ENCODE measurements around the gene CSNK2A3. TPM values are rescaled to one million over a fixed set of nuclear protein-coding genes. Genes with fewer than 3 reads are reported as not detected.
"Not testable (repeated sequence)": the region's sequence is repeated elsewhere in the genome, so short reads cannot be mapped to it uniquely, and the experiment has no call there.

The CSNK2A3 gene
- total and polyA plus RNA-seq, 9 donors, result 0.73 to 2.6 (median 1.4) TPM

DNA sequence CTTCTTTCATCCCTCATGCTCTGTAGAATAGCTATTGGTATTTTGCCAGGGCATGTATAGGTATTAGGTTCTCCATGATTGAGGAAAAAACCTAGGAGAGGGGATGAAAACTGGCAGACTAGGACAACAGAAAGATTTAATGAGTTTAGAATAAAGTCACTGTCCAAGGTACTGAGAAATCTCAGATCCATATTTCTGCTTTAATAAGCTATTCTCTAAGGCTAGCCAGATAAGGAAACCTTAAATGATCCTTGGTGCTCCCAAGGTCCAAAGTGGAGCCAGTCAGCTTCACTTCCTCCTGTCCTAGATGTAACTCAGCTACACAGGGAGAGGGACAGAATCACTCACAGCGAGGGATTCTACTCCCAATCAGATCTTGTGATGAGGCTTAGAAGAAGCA is 13.7 kb upstream of the CSNK2A3 start:
- Histone ChIP-seq H3K27ac (ENCODE audit: low read length) (no peak overlapping the region), H3K4me3 (ENCODE audit: low read length) (no peak overlapping the region), H3K9me3 (replicated peaks; ENCODE audit: control insufficient read depth, low read depth, low read length) (no peaks in the 10 kb centered on the region), H3K36me3 (ENCODE audit: control insufficient read depth, insufficient read depth, low read length) (no peaks in the 10 kb centered on the region), H3K27me3 (ENCODE audit: control insufficient read depth, insufficient read depth, low read length) (no peaks in the 10 kb centered on the region), H3K4me1 (ENCODE audit: control insufficient read depth, insufficient read depth, low read length) (peaks cover 5% of the 10 kb centered on the region)
- no CpG with 5 or more reads among the region's 1 CpG for WGBS (ENCODE audit: insufficient coverage)
- DNase-seq, result peak; percentile 45

DNA sequence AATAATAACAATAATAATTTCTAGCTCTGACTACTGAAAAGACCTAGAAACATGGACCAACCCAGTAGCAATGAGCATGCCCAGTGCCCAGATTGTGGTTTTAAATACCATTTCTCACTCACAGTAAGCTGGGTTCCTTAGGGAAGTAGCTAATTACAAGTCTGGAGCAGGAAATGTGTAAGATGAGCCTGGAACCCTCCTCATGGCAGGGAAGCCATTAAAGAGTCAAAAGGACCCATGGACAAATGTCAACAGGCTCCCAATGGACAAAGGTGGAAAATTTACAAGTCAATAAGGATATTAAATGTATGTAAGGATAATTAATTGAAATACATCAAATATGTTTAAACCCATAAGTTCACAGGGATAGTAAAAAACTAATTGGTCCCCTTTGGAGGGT is 10.6 kb upstream of the CSNK2A3 start:
- Histone ChIP-seq H3K4me1 (ENCODE audit: control insufficient read depth, insufficient read depth, low read length) (no peaks in the 10 kb centered on the region), H3K9me3 (replicated peaks; ENCODE audit: control insufficient read depth, low read depth, low read length) (no peaks in the 10 kb centered on the region), H3K27me3 (ENCODE audit: control insufficient read depth, insufficient read depth, low read length) (no peaks in the 10 kb centered on the region), H3K36me3 (ENCODE audit: control insufficient read depth, insufficient read depth, low read length) (no peaks in the 10 kb centered on the region), H3K27ac (ENCODE audit: low read length) (no peak overlapping the region), H3K4me3 (ENCODE audit: low read length) (no peak overlapping the region)
- DNase-seq, result no peak

DNA sequence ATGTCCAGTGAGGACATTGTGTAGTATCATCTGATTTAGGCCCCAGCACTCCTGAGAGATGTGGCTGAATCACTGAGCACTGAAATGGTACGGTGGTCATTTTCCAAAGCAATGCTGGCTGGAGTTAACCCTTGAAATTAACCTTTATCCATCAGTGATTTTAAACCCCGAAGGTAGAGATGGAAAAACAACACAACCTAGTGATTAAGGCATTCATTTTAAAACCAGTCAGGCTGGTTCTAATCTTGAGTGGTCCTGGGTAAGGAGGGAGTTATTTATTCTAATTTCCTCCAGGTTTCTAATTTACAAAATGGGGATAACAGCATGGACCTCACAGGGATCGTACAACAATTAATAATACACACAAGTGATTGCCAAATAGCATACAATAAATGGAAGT is 6.6 kb upstream of the CSNK2A3 start:
- Histone ChIP-seq H3K4me1 (ENCODE audit: control insufficient read depth, insufficient read depth, low read length) (no peaks in the 10 kb centered on the region), H3K9me3 (replicated peaks; ENCODE audit: control insufficient read depth, low read depth, low read length) (no peaks in the 10 kb centered on the region), H3K27me3 (ENCODE audit: control insufficient read depth, insufficient read depth, low read length) (no peaks in the 10 kb centered on the region), H3K36me3 (ENCODE audit: control insufficient read depth, insufficient read depth, low read length) (no peaks in the 10 kb centered on the region), H3K4me3 (ENCODE audit: low read length) (no peak overlapping the region), H3K27ac (ENCODE audit: low read length) (no peak overlapping the region)
- DNase-seq, result no peak
- WGBS (ENCODE audit: insufficient coverage), result 40% methylated on average over 1 of the region's 3 CpGs

DNA sequence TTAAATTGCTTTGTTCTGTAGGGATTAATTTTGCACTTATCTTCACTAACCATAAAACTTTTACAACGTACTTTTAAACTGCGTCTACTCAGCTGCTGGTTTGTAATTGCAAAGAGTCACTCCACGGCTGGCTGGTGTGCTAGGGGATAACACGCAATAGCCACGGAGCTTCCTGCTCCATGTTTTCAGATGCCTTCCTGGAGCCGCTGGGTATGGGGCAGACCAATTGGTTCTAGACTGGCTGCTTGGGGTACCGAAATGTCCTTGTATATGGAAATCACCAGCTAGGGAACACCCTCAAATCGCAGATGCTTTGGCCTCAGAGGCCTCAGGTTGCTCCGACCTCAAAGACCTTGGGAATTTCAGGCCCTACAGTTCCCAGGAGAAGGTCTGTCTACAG is 3.8 kb upstream of the CSNK2A3 start:
- no peaks in the 10 kb centered on the region for H3K9me3 ChIP-seq (replicated peaks; ENCODE audit: control insufficient read depth, low read depth, low read length)
- 88% methylated on average over 8 of the region's 9 CpGs for WGBS (ENCODE audit: insufficient coverage)
- H3K4me1 ChIP-seq (ENCODE audit: control insufficient read depth, insufficient read depth, low read length), result no peaks in the 10 kb centered on the region
- no peak overlapping the region for H3K27ac ChIP-seq (ENCODE audit: low read length)
- H3K36me3 ChIP-seq (ENCODE audit: control insufficient read depth, insufficient read depth, low read length), result no peaks in the 10 kb centered on the region
- no peak overlapping the region for H3K4me3 ChIP-seq (ENCODE audit: low read length)
- no peaks in the 10 kb centered on the region for H3K27me3 ChIP-seq (ENCODE audit: control insufficient read depth, insufficient read depth, low read length)
- DNase-seq, result no peak

DNA sequence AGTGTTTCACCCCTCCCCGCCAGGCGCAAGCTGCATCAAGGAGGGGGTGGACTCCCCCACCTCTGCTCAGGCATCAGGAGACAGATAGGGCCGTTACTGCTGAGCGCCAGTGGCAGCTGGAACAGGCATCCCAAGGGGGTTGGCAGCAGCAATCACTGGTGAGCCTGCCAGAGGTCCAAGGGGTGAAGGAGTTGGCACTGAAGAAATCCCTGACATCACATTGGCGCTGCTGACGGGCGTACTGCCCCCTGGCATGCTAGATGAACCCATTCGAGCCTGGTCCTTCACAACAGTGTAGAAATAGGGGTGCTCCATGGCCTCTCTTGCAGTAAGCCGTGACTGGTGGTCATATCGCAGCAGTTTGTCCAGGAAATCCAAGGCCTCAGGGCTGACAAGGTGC is 1.2 kb downstream of the CSNK2A3 start:
- H3K4me3 ChIP-seq (ENCODE audit: low read length); H3K27ac ChIP-seq (ENCODE audit: low read length); DNase-seq; H3K36me3 ChIP-seq (ENCODE audit: control insufficient read depth, insufficient read depth, low read length); H3K27me3 ChIP-seq (ENCODE audit: control insufficient read depth, insufficient read depth, low read length); H3K9me3 ChIP-seq (replicated peaks; ENCODE audit: control insufficient read depth, low read depth, low read length): not testable (repeated sequence)
- WGBS (ENCODE audit: insufficient coverage), result 66% methylated on average over 6 of the region's 10 CpGs
- peaks cover 41% of the 10 kb centered on the region for H3K4me1 ChIP-seq (ENCODE audit: control insufficient read depth, insufficient read depth, low read length)

DNA sequence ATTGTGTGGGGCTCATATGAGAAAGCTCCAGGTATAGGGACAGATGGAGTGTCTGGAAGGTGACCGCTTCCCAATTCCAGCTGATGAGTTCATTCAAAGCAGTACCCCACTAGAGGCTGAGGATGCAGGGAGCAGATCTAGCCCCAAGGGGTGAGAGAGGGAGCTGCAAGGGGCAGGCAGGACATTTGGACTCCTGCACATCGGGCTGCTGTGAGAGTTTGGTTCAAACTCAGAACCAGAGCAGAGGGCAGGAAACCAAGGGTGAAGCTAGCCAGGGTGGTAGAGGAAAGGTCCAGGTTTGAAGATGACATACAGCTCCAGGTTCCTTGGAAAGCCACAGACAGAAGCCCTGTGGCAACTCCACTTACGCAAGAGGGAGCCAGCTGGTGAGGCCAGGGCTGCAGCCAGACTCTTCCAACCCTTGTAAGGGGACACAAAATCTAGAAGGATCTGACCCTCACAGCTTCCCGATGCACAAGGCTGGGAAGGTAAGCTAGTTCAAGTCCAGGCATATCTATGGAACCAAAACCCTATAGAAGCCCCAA is 1.9 kb downstream of the CSNK2A3 start:
- 84% methylated on average over 3 of the region's 4 CpGs for WGBS (ENCODE audit: insufficient coverage)
- Histone ChIP-seq H3K36me3 (ENCODE audit: control insufficient read depth, insufficient read depth, low read length) (no peaks in the 10 kb centered on the region), H3K4me1 (ENCODE audit: control insufficient read depth, insufficient read depth, low read length) (peaks cover 41% of the 10 kb centered on the region), H3K4me3 (ENCODE audit: low read length) (no peak overlapping the region), H3K27ac (ENCODE audit: low read length) (no peak overlapping the region), H3K27me3 (ENCODE audit: control insufficient read depth, insufficient read depth, low read length) (peaks cover 3% of the 10 kb centered on the region), H3K9me3 (replicated peaks; ENCODE audit: control insufficient read depth, low read depth, low read length) (no peaks in the 10 kb centered on the region)
- no peak for DNase-seq

DNA sequence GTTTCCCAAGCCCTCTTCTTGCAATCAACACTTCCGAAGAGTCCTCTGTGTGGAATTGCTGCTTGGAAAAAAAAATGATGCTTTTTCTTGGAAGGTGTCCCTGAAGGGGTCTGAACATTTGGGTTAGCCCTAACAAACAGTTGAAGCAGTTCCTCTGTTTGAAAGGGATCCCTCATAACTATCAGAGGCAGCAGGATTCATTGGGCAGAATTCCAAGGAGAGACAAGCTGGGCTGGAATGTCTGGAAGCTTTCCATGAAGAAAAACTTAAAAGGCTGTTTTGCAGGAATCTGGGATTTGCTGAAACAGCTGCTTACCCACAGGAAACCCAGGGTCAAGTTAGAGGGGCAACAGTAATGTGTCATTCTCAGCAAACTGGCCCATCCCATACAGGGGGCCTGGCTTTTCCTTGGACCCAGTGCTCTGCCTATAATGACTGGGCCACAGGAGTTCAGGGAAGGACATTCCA is 3.1 kb downstream of the CSNK2A3 start:
- no CpG with 5 or more reads among the region's 1 CpG for WGBS (ENCODE audit: insufficient coverage)
- H3K36me3 ChIP-seq (ENCODE audit: control insufficient read depth, insufficient read depth, low read length), result no peaks in the 10 kb centered on the region
- H3K4me3 ChIP-seq (ENCODE audit: low read length), result no peak overlapping the region
- peaks cover 41% of the 10 kb centered on the region for H3K4me1 ChIP-seq (ENCODE audit: control insufficient read depth, insufficient read depth, low read length)
- H3K27ac ChIP-seq (ENCODE audit: low read length), result peak overlapping the region; percentile 71
- DNase-seq, result peak; percentile 95
- peaks cover 3% of the 10 kb centered on the region for H3K27me3 ChIP-seq (ENCODE audit: control insufficient read depth, insufficient read depth, low read length)
- H3K9me3 ChIP-seq (replicated peaks; ENCODE audit: control insufficient read depth, low read depth, low read length), result no peaks in the 10 kb centered on the region

DNA sequence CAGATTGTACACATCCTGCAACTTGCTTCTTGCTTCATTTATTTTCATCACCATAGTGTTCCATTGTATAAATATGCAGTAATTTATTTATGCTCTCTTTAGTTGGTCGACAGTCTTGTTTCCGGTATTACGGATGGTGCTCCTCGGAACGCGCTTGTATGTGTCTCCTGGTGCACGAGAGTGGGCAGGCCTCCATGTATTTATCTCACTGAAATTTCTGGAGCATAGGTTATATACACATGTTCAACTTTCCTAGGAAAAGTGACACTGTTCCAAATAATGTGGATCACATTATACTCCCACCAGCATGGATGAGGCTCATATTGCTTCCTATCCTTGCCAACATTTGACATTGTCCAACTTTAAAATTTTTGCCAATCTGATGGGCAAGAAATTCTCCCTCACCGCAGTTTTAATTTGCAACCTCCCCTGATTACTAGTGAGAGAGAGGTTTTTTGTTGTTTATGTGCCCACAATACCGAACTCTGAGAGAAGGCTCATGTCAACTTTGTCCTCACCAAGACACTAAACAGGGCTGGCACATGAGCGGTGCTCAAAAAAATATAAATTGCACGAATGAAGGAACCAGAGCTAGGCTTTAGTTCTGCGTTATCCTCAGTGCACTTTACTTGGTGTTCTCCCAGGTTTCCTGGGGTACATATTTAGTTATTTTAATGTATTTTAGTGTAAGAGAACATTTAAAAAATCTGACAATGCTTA is 3.8 kb downstream of the CSNK2A3 start:
- Histone ChIP-seq H3K27ac (ENCODE audit: low read length) (peak overlapping the region; percentile 71), H3K4me1 (ENCODE audit: control insufficient read depth, insufficient read depth, low read length) (peaks cover 41% of the 10 kb centered on the region), H3K27me3 (ENCODE audit: control insufficient read depth, insufficient read depth, low read length) (peaks cover 3% of the 10 kb centered on the region), H3K4me3 (ENCODE audit: low read length) (no peak overlapping the region), H3K36me3 (ENCODE audit: control insufficient read depth, insufficient read depth, low read length) (no peaks in the 10 kb centered on the region), H3K9me3 (replicated peaks; ENCODE audit: control insufficient read depth, low read depth, low read length) (no peaks in the 10 kb centered on the region)
- no CpG with 5 or more reads among the region's 12 CpGs for WGBS (ENCODE audit: insufficient coverage)
- peak; percentile 93 for DNase-seq

DNA sequence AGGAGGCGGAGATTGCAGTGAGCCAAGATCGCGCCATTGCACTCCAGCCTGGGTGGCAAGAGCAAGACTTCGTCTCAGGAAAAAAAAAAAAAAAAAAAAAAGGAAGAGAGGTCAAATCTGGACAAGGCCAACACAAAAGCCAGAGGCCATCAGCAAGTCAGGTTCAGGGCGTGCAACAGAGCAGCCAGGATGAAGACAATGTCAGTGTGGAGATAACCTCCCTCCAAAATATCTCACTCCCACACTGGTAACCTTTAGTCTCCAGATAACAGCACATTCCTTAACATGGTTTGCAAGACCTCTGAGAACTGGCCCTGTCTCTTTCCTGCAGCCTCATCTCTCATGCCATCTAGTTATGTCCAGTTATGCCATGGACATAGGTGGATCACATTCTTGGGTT is 4.7 kb downstream of the CSNK2A3 start:
- DNase-seq, result no peak
- Histone ChIP-seq H3K4me1 (ENCODE audit: control insufficient read depth, insufficient read depth, low read length) (peaks cover 41% of the 10 kb centered on the region), H3K4me3 (ENCODE audit: low read length) (no peak overlapping the region), H3K27ac (ENCODE audit: low read length) (peak overlapping the region; percentile 67), H3K9me3 (replicated peaks; ENCODE audit: control insufficient read depth, low read depth, low read length) (no peaks in the 10 kb centered on the region), H3K36me3 (ENCODE audit: control insufficient read depth, insufficient read depth, low read length) (no peaks in the 10 kb centered on the region), H3K27me3 (ENCODE audit: control insufficient read depth, insufficient read depth, low read length) (peaks cover 3% of the 10 kb centered on the region)
- 86% methylated on average over 3 of the region's 5 CpGs for WGBS (ENCODE audit: insufficient coverage)

DNA sequence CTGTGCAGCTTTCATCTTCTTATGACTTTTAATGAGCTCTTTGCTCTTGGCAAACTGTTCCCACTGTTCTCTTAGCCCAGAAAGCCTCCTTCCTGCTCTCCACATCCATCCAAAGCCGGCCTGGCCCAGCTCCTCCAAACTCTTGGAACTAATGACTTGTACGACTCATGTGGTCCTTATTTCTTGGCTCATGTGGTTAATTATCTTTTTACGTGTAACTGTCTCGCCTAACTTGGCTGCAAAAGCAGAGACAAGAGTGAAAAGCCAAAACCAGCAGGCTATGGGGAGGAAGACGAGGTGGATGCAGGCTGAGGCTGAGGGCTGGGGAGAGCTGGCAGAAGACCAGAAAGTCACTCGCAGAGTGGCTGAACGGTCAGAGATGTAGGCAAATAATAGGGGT is 5.5 kb downstream of the CSNK2A3 start:
- no peaks in the 10 kb centered on the region for H3K36me3 ChIP-seq (ENCODE audit: control insufficient read depth, insufficient read depth, low read length)
- peak; percentile 93 for DNase-seq
- peaks cover 3% of the 10 kb centered on the region for H3K27me3 ChIP-seq (ENCODE audit: control insufficient read depth, insufficient read depth, low read length)
- H3K9me3 ChIP-seq (replicated peaks; ENCODE audit: control insufficient read depth, low read depth, low read length), result no peaks in the 10 kb centered on the region
- H3K4me3 ChIP-seq (ENCODE audit: low read length), result no peak overlapping the region
- peaks cover 41% of the 10 kb centered on the region for H3K4me1 ChIP-seq (ENCODE audit: control insufficient read depth, insufficient read depth, low read length)
- WGBS (ENCODE audit: insufficient coverage), result 13% methylated on average over 3 of the region's 7 CpGs
- H3K27ac ChIP-seq (ENCODE audit: low read length), result peak overlapping the region; percentile 13

Data from muscle of leg (tissue), 11 donors.